HepG2 (cell line): ENCODE results near the gene GABRG3. TPM values are rescaled to one million over a fixed set of nuclear protein-coding genes. Genes with fewer than 3 reads are reported as not detected.

Source experiments
- ATAC-seq: fragments of 200-7000 bp; cut with Tn5 transposase; 3 replicates; pipeline ENCODE4 v1.9.1; 2020; ENCODE audit warnings: mild to moderate bottlenecking, moderate library complexity
- BruUV-seq: library from RNA; stranded (reverse); fragments of 400-500 nt; replicated peaks from 2 replicates; lab custom pipeline; 2021; lab: Mats Ljungman, UMichigan
- CTCF ChIA-PET: fragments of 300-600 bp; formaldehyde crosslinking; extraction: SDS; loops from one replicate; lab custom pipeline; 2021; ENCODE audit warnings: low total read pairs, inconsistent platforms, low intra/inter-chr PET ratio; lab: Yijun Ruan, JAX
- POLR2A ChIA-PET: fragments of 350-600 bp; sonication (Branson Sonifier 250); formaldehyde crosslinking; loops from one replicate; lab custom pipeline; 2020; ENCODE audit warnings: antibody characterized with exemption, inconsistent platforms; lab: Yijun Ruan, JAX
- DNase-seq: peaks from one replicate; pipeline ENCODE4 v3.0.0-alpha.2; 2015; ENCODE audit warnings: low spot score
- FAIRE-seq: peaks from 3 replicates; lab custom pipeline; 2011; peaks lifted over from hg19 to GRCh38; lab: Jason Lieb, UNC
- H2AFZ ChIP-seq: one replicate; pipeline ENCODE4 v1.6.1; 2011; ENCODE audit warnings: low read length, inconsistent platforms
- H3K27ac ChIP-seq: fragments of 300-600 bp; 3 replicates; pipeline ENCODE4 v1.8.0; 2011; ENCODE audit warnings: mixed run types, mild to moderate bottlenecking, mixed read lengths, low read length, inconsistent platforms; ENCODE audit not compliant: insufficient read depth; ENCODE audit errors: extremely low read length
- H3K27me3 ChIP-seq, 2 experiments: fragments of 200-600 bp in 1 of 2; 2 replicates in 1 of 2; 3 replicates in 1 of 2; pipeline versions ENCODE4 v1.6.0 to v1.8.0; 2011; ENCODE audit warnings: low read length in 2 of 2, mild to moderate bottlenecking in 2 of 2, moderate library complexity in 2 of 2, inconsistent platforms in 1 of 2; ENCODE audit not compliant: insufficient read depth in 2 of 2, control insufficient read depth in 1 of 2
- H3K36me3 ChIP-seq, 2 experiments: fragments of 200-600 bp in 1 of 2; replicated peaks in 1 of 2; 2 replicates in 1 of 2; 3 replicates in 1 of 2; pipeline versions ENCODE4 v1.5.1 to v1.8.0; 2011; ENCODE audit warnings: low read length in 2 of 2, inconsistent platforms in 1 of 2; ENCODE audit not compliant: insufficient read depth in 2 of 2, control insufficient read depth in 1 of 2
- H3K4me1 ChIP-seq: 2 replicates; pipeline ENCODE4 v1.5.1; 2012; ENCODE audit warnings: low read length, inconsistent platforms; ENCODE audit not compliant: insufficient read depth
- H3K4me2 ChIP-seq: 2 replicates; pipeline ENCODE4 v1.6.0; 2011; ENCODE audit warnings: low read depth, low read length, inconsistent platforms
- H3K4me3 ChIP-seq, 3 experiments: fragments of 200-600 bp in 1 of 3; sonication (generic), shearing (Covaris generic) in 1 of 3; replicated peaks in 1 of 3; 2 replicates each; pipeline ENCODE4 v1.5.1; 2011 to 2016; ENCODE audit warnings: low read length in 3 of 3, inconsistent platforms in 2 of 3, low read depth in 2 of 3, mild to moderate bottlenecking in 2 of 3, control low read depth in 1 of 3, mixed read lengths in 1 of 3; ENCODE audit not compliant: insufficient read depth in 1 of 3
- H3K79me2 ChIP-seq: one replicate; pipeline ENCODE4 v1.6.1; 2011; ENCODE audit warnings: low read length, inconsistent platforms; ENCODE audit not compliant: insufficient read depth
- H3K9ac ChIP-seq: 2 replicates; pipeline ENCODE4 v1.6.0; 2011; ENCODE audit warnings: mild to moderate bottlenecking, low read depth, low read length, inconsistent platforms; ENCODE audit not compliant: insufficient read depth
- H3K9me3 ChIP-seq: 2 replicates; pipeline ENCODE4 v1.5.1; 2012; ENCODE audit warnings: mild to moderate bottlenecking, low read length
- H4K20me1 ChIP-seq: 2 replicates; pipeline ENCODE4 v1.6.0; 2011; ENCODE audit warnings: inconsistent platforms, mild to moderate bottlenecking, low read length, moderate library complexity; ENCODE audit not compliant: insufficient read depth
- DBP ChIP-seq: sonication (generic); formaldehyde crosslinking; IDR thresholded peaks from 2 replicates; pipeline ENCODE4 v1.4.0; 2020; ENCODE audit warnings: missing genetic modification reagents; ENCODE audit errors: not compliant biosample characterization
- MYC ChIP-seq: sonication (generic); formaldehyde crosslinking; IDR thresholded peaks from 2 replicates; pipeline ENCODE4 v1.9.0; 2021; ENCODE audit warnings: missing genetic modification reagents, borderline replicate concordance
- TARDBP ChIP-seq: sonication (generic); formaldehyde crosslinking; IDR thresholded peaks from 2 replicates; pipeline ENCODE4 v1.8.0; 2022; ENCODE audit warnings: mild to moderate bottlenecking, missing genetic modification reagents
- ZNF550 ChIP-seq: sonication (generic); formaldehyde crosslinking; IDR thresholded peaks from 2 replicates; pipeline ENCODE4 v1.4.0; 2020; ENCODE audit warnings: mild to moderate bottlenecking, missing genetic modification reagents, borderline replicate concordance
- ZNF558 ChIP-seq: sonication (generic); formaldehyde crosslinking; IDR thresholded peaks from 2 replicates; pipeline ENCODE4 v1.9.0; 2022; ENCODE audit warnings: mild to moderate bottlenecking, missing genetic modification reagents, borderline replicate concordance
- ZNF605 ChIP-seq: sonication (generic); formaldehyde crosslinking; IDR thresholded peaks from 2 replicates; pipeline ENCODE4 v1.8.0; 2022; ENCODE audit warnings: mild to moderate bottlenecking, missing genetic modification reagents
- ZNF674 ChIP-seq: sonication (generic); formaldehyde crosslinking; IDR thresholded peaks from 2 replicates; pipeline ENCODE4 v1.5.0; 2020; ENCODE audit warnings: low read depth, mild to moderate bottlenecking, missing genetic modification reagents
- WGBS: methylation state at CpG from one replicate; pipeline ENCODE4 v1.1.6; 2017; ENCODE audit warnings: low lambda C conversion rate; 5-methylcytosine and 5-hydroxymethylcytosine counted together
- in situ Hi-C: cut with HindIII; loops from 2 replicates; pipeline ENCODE4 v1.10.0; 2017; ENCODE audit warnings: low pct_unique_long_range_greater_than_20kb; ENCODE audit not compliant: extremely low pct_ligation_motif_present
- intact Hi-C: fragments of 100-400 bp; cut with micrococcal nuclease; formaldehyde crosslinking; loops from one replicate; pipeline ENCODE4 v1.10.0; 2022; ENCODE audit not compliant: unreplicated experiment
- polyA plus RNA-seq, 8 experiments: library from polyadenylated mRNA; depleted of rRNA in 3 of 8; stranded (reverse) in 7 of 8; unstranded in 1 of 8; fragments of >200 nt; fragmentation: Illumina TruSeq in 4 of 8; extraction: Trizol in 4 of 8; gene quantifications; 2 replicates each; pipeline versions ENCODE4 v1.2.1 to v1.2.3, GENCODE V29; 2011 to 2016; ENCODE audit warnings: low read depth in 4 of 8, missing spikeins in 1 of 8, mixed read lengths in 1 of 8; ENCODE audit not compliant: insufficient read depth in 1 of 8
- total RNA-seq, 5 experiments: library from RNA; depleted of rRNA; stranded (reverse); fragments of >200 nt; fragmentation: Illumina TruSeq; extraction: Trizol; gene quantifications; 2 replicates each; pipeline ENCODE4 v1.2.3, GENCODE V29; 2016; ENCODE audit warnings: low read depth in 1 of 5

The GABRG3 gene
- total and polyA plus RNA-seq, 2 of the 13 experiments (the other 11 are each of a cell fraction or from before 2014, with no cell fraction given) = not detected

DNA sequence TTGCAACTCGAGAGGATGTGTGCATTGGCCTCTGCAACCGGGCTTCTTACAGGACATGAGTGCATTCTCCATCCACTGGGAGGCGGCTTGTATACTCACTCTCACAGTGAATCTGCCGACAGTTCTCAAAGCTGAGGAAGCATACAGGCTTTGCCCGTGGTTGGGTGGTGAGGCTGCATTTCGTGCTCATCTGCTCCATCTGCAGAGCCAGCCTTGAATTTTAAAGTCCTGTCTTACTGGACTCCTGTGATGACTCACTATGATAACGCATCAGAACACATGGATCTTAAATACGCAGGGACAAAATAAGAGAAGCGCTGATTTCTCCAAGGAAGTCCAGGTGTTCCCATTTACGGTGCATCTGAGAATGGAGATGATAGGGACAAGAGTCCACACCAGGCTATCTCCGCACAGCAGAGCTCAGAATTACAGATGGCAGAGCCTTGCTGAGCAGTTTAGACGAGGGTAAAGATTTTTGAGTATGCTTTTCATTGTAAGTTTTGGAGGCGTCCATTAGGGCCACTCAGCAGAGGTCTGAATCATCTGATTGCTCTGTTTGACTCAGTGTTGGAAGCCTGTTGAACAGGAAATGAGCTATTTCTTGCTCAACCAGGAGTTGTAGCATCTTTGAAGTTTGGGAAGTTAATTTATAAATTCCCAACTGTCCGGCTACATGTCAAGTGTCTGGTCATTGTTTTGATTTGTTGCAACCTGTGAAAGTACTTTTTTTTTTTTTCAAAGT, 87.1 kb downstream of the GABRG3 start:
- Histone ChIP-seq H3K4me1 (no peaks in the 10 kb centered on the region), H4K20me1 (no peaks in the 10 kb centered on the region), H3K27me3 (peaks cover 0 to 2% of the 10 kb centered on the region in 2 experiments; a peak in 1 of 5 replicates), H3K4me2 (no peak overlapping the region), H3K79me2 (no peaks in the 10 kb centered on the region), H3K36me3 (no peaks in the 10 kb centered on the region), H3K27ac (no peak overlapping the region), H3K4me3 (no peak overlapping the region), H3K9ac (no peak overlapping the region), H2AFZ (no peak overlapping the region), H3K9me3 (no peaks in the 10 kb centered on the region)
- BruUV-seq = no TSS peak
- TF ChIP-seq ZNF674 = no peak
- CTCF ChIA-PET = no interaction called here
- in situ Hi-C loops (no loop called here), intact Hi-C loops (no loop called here)
- no peak for ATAC-seq
- no peak for FAIRE-seq
- DNase-seq = no peak
- POLR2A ChIA-PET = no interaction called here
- 31% methylated on average over 13 of the region's 14 CpGs for WGBS

- Histone ChIP-seq H2AFZ (no peak overlapping the region), H3K4me2 (no peak overlapping the region), H3K4me1 (no peaks in the 10 kb centered on the region), H3K79me2 (no peaks in the 10 kb centered on the region), H3K9ac (no peak overlapping the region), H3K36me3 (no peaks in the 10 kb centered on the region), H3K27me3 (peaks cover 0 to 3% of the 10 kb centered on the region in 2 experiments; a peak in 1 of 5 replicates), H3K27ac (no peak overlapping the region), H3K9me3 (no peaks in the 10 kb centered on the region), H3K4me3 (no peak overlapping the region), H4K20me1 (no peaks in the 10 kb centered on the region)
- DNase-seq (no peak), FAIRE-seq (no peak), ATAC-seq (no peak)
- intact Hi-C loops = no loop called here
- TF ChIP-seq ZNF550 (CRISPR knock-in tag) (no peak), ZNF558 (CRISPR knock-in tag) (no peak), ZNF605 (CRISPR knock-in tag) (no peak), TARDBP (CRISPR knock-in tag) (no peak), DBP (CRISPR knock-in tag) (no peak), MYC (CRISPR knock-in tag) (no peak)
- POLR2A ChIA-PET = no interaction called here
- CTCF ChIA-PET = interaction anchor here (1.5 kb wide), 1 partner anchor 300 kb away, joined by 9 read pairs; no protein-coding TSS in a partner anchor
- 0% methylated on average over 1 of the region's 2 CpGs for WGBS
- no TSS peak for BruUV-seq
- in situ Hi-C loops = no loop called here
These were observed 88.0 kb downstream of the GABRG3 start for GRCh38 chr15:27058939-27059338.
